ENCODE results near the gene PPP2R5E.

The PPP2R5E gene

GRCh38 chr14:63487724-63488123 lies 55.5 kb downstream of the PPP2R5E start:
- Histone ChIP-seq H3K27me3 (replicated peaks; ENCODE audit: control insufficient read depth, insufficient read depth, low read length) (no peaks in the 10 kb centered on the region), H3K4me3 (replicated peaks; ENCODE audit: low read depth, low read length) (no peak overlapping the region), H3K36me3 (ENCODE audit: control insufficient read depth, insufficient read depth, low read length) (no peaks in the 10 kb centered on the region)
- TF ChIP-seq, protein P1, sequence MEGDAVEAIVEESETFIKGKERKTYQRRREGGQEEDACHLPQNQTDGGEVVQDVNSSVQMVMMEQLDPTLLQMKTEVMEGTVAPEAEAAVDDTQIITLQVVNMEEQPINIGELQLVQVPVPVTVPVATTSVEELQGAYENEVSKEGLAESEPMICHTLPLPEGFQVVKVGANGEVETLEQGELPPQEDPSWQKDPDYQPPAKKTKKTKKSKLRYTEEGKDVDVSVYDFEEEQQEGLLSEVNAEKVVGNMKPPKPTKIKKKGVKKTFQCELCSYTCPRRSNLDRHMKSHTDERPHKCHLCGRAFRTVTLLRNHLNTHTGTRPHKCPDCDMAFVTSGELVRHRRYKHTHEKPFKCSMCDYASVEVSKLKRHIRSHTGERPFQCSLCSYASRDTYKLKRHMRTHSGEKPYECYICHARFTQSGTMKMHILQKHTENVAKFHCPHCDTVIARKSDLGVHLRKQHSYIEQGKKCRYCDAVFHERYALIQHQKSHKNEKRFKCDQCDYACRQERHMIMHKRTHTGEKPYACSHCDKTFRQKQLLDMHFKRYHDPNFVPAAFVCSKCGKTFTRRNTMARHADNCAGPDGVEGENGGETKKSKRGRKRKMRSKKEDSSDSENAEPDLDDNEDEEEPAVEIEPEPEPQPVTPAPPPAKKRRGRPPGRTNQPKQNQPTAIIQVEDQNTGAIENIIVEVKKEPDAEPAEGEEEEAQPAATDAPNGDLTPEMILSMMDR (IDR thresholded peaks at IDR 0.05; ENCODE audit: insufficient read depth, low read length, poor library complexity, severe bottlenecking), result no peak
- no peak for DNase-seq (ENCODE audit: extremely low read depth, insufficient read length)

- TF ChIP-seq, protein P1 (IDR thresholded peaks at IDR 0.05; ENCODE audit: insufficient read depth, low read length, poor library complexity, severe bottlenecking), result no peak
- Histone ChIP-seq H3K27me3 (replicated peaks; ENCODE audit: control insufficient read depth, insufficient read depth, low read length) (no peaks in the 10 kb centered on the region), H3K36me3 (ENCODE audit: control insufficient read depth, insufficient read depth, low read length) (no peaks in the 10 kb centered on the region), H3K4me3 (replicated peaks; ENCODE audit: low read depth, low read length) (no peak overlapping the region)
- DNase-seq (ENCODE audit: extremely low read depth, insufficient read length), result no peak
Observed at GRCh38 chr14:63486738-63487137, 56.4 kb downstream of the PPP2R5E start.

DNA sequence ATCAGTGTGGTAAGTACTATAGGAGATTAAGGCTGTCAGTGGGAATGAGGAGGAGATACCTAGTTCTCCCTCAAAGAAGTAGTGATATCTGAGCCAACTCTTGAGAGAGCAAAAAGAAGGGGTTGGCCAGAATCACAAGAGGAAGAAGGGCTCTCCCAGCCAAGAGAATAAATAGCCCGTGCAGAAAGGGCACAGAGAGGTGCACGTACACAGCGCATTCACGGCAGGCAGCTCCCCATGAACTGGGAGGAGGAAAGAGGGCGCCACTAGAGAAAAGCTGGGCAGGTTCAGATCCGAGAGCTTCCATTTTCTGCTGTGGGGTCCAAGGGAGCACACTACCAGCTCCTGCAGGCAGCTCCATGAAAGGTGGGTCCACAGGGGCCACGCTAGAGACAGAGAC lies 59.9 kb downstream of the PPP2R5E start:
- no peak overlapping the region for H3K4me3 ChIP-seq (replicated peaks; ENCODE audit: low read depth, low read length)
- H3K36me3 ChIP-seq (ENCODE audit: control insufficient read depth, insufficient read depth, low read length), result no peaks in the 10 kb centered on the region
- TF ChIP-seq, protein P1 (IDR thresholded peaks at IDR 0.05; ENCODE audit: insufficient read depth, low read length, poor library complexity, severe bottlenecking), result no peak
- no peaks in the 10 kb centered on the region for H3K27me3 ChIP-seq (replicated peaks; ENCODE audit: control insufficient read depth, insufficient read depth, low read length)
- no peak for DNase-seq (ENCODE audit: extremely low read depth, insufficient read length)

GRCh38 chr14:63480599-63480998 lies 62.6 kb downstream of the PPP2R5E start:
- H3K36me3 ChIP-seq (ENCODE audit: control insufficient read depth, insufficient read depth, low read length), result no peaks in the 10 kb centered on the region
- H3K4me3 ChIP-seq (replicated peaks; ENCODE audit: low read depth, low read length), result no peak overlapping the region
- no peaks in the 10 kb centered on the region for H3K27me3 ChIP-seq (replicated peaks; ENCODE audit: control insufficient read depth, insufficient read depth, low read length)
- TF ChIP-seq, protein P1 (IDR thresholded peaks at IDR 0.05; ENCODE audit: insufficient read depth, low read length, poor library complexity, severe bottlenecking), result no peak
- DNase-seq (ENCODE audit: extremely low read depth, insufficient read length), result no peak

DNA sequence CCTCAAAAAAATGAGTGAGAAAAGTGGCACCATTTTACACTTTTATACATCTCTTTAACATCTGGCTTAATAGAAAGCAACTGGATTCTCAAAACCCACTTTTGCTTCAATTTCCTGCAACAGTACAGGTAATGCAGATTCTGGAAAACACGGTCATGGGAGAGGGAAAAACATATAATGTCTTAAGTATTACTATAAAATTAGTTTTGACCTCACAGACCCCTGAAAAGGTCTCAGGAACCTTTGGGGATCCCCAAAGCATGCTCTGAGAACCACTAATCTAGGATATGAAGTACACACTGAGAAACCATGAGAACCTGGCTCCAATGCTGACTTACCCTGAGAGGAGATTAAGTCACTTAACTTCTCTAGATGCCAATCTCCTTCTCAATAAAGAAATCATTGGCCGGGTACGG lies 64.7 kb downstream of the PPP2R5E start:
- H3K27me3 ChIP-seq (replicated peaks; ENCODE audit: control insufficient read depth, insufficient read depth, low read length), result no peaks in the 10 kb centered on the region
- DNase-seq (ENCODE audit: extremely low read depth, insufficient read length), result peak; percentile 47
- no peak overlapping the region for H3K4me3 ChIP-seq (replicated peaks; ENCODE audit: low read depth, low read length)
- TF ChIP-seq, protein P1 (IDR thresholded peaks at IDR 0.05; ENCODE audit: insufficient read depth, low read length, poor library complexity, severe bottlenecking), result no peak
- no peaks in the 10 kb centered on the region; the same call in 1 of the 2 replicates for H3K36me3 ChIP-seq (ENCODE audit: control insufficient read depth, insufficient read depth, low read length)

DNA sequence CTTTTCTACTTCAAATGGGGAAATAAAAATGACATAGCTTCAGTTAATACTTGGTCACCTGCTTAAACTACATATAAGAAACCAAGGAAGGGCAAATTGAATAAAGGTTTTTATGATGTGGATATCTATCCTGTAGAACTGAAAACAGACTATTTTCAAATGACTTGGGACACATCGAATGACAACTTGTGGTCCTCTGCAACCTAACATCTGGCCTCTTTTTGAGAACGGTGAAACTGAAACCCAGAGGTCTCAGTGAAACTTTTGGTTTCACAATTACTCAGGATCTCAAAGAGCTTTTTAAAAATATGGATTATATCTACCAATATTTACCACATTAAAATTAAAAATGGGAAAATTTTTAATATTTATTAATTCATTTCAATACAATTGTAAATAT lies 65.2 kb downstream of the PPP2R5E start:
- peak; percentile 57 for DNase-seq (ENCODE audit: extremely low read depth, insufficient read length)
- no peaks in the 10 kb centered on the region; the same call in 1 of the 2 replicates for H3K36me3 ChIP-seq (ENCODE audit: control insufficient read depth, insufficient read depth, low read length)
- TF ChIP-seq, protein P1 (IDR thresholded peaks at IDR 0.05; ENCODE audit: insufficient read depth, low read length, poor library complexity, severe bottlenecking), result no peak
- H3K4me3 ChIP-seq (replicated peaks; ENCODE audit: low read depth, low read length), result no peak overlapping the region
- H3K27me3 ChIP-seq (replicated peaks; ENCODE audit: control insufficient read depth, insufficient read depth, low read length), result no peaks in the 10 kb centered on the region
